Activated CD8-positive, alpha-beta memory T cell treated with anti-CD3 and anti-CD28 coated beads, Interleukin-2, amount 10 ng/mL, durations not matched to agents 7 days and 5 days (primary cell): ENCODE measurements around the gene C13orf46. TPM values are rescaled to one million over a fixed set of nuclear protein-coding genes. Genes with fewer than 3 reads are reported as not detected.

ENCODE experiments used
- ATAC-seq: fragments of 150-1000 bp; cut with Tn5 transposase; one replicate; pipeline ENCODE4 v1.10.0; 2021; ENCODE audit warnings: moderate library complexity
- CTCF ChIA-PET: fragments of 350-600 bp; sonication (Branson Sonifier 250); formaldehyde crosslinking; loops from one replicate; lab custom pipeline; 2021; ENCODE audit warnings: antibody characterized with exemption; lab: Charles Lee
- DNase-seq: peaks from one replicate; pipeline ENCODE4 v3.0.0-alpha.2; 2020
- H3K27ac Mint-ChIP-seq: one replicate; pipeline ENCODE4 v1.8.0; 2021; ENCODE audit warnings: mild to moderate bottlenecking, mixed read lengths
- H3K27me3 Mint-ChIP-seq: one replicate; pipeline ENCODE4 v1.8.0; 2021; ENCODE audit warnings: mixed read lengths
- H3K36me3 Mint-ChIP-seq: one replicate; pipeline ENCODE4 v1.8.0; 2021; ENCODE audit warnings: mild to moderate bottlenecking, mixed read lengths
- H3K4me1 Mint-ChIP-seq: one replicate; pipeline ENCODE4 v1.8.0; 2021; ENCODE audit warnings: mixed read lengths
- H3K4me3 Mint-ChIP-seq: one replicate; pipeline ENCODE4 v1.8.0; 2021; ENCODE audit warnings: mild to moderate bottlenecking, moderate library complexity, mixed read lengths
- H3K9me3 Mint-ChIP-seq: one replicate; pipeline ENCODE4 v1.8.0; 2022; ENCODE audit warnings: low read depth, mixed read lengths
- total RNA-seq, 2 experiments: library from RNA; stranded (reverse); gene quantifications; one replicate each; pipeline ENCODE4 v1.2.3, GENCODE V29; 2021

The C13orf46 gene
- total RNA-seq, 2 experiments from 2014 or later, result 0.37 to 2.3 TPM

GRCh38 chr13:113967729-113968462, 6.0 kb downstream of the C13orf46 start:
- Mint-ChIP-seq H3K4me1 (no peaks in the 10 kb centered on the region), H3K27me3 (no peaks in the 10 kb centered on the region), H3K9me3 (no peaks in the 10 kb centered on the region), H3K4me3 (no peak overlapping the region), H3K27ac (no peak overlapping the region), H3K36me3 (no peaks in the 10 kb centered on the region)
- DNase-seq (no peak), ATAC-seq (no peak)
- CTCF ChIA-PET, result no interaction called here

- Mint-ChIP-seq H3K36me3 (no peaks in the 10 kb centered on the region), H3K27me3 (no peaks in the 10 kb centered on the region), H3K4me3 (no peak overlapping the region), H3K27ac (no peak overlapping the region), H3K9me3 (no peaks in the 10 kb centered on the region), H3K4me1 (no peaks in the 10 kb centered on the region)
- DNase-seq, result no peak
- CTCF ChIA-PET, result no interaction called here
- no peak for ATAC-seq
Measured at GRCh38 chr13:113967206-113967720, 6.6 kb downstream of the C13orf46 start.

DNA sequence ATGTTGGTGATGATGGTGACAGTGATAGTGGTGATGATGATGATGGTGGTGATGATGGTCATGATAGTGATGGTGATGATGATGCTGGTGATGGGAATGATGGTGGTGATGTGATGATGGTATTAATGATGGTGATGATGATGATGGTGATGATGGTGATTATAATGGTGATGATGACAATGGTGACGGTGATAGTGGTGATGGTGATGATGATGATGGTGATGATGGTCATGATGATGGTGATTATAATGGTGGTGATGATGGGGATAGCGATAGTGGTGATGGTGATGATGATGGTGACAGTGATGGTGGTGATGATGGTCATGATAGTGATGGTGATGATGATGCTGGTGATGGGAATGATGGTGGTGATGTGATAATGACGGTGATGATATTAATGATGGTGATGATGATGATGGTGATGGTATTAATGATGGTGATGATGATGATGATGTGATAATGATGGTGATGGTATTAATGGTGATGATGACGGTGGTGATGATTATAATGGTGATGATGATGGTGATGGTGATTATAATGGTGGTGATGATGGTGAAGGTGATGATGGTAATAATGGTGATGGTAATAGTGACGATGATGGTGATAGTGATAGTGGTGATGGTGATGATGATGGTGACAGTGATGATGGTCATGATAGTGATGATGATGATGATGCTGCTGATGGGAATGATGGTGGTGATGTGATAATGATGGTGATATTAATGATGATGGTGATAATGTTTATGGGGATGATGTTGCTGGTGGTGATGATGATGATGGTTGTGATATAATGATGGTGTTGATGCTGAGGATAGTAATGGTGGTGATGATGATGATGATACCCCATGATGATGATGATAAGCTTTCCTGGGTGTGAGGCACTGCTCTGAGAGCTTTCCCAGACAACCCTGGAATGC, 7.7 kb downstream of the C13orf46 start:
- H3K4me1 Mint-ChIP-seq, result no peaks in the 10 kb centered on the region
- no peak overlapping the region for H3K27ac Mint-ChIP-seq
- H3K36me3 Mint-ChIP-seq, result no peaks in the 10 kb centered on the region
- ATAC-seq, result no peak
- DNase-seq, result no peak
- H3K4me3 Mint-ChIP-seq, result no peak overlapping the region
- CTCF ChIA-PET, result no interaction called here
- no peaks in the 10 kb centered on the region for H3K27me3 Mint-ChIP-seq
- peaks cover 4% of the 10 kb centered on the region for H3K9me3 Mint-ChIP-seq

DNA sequence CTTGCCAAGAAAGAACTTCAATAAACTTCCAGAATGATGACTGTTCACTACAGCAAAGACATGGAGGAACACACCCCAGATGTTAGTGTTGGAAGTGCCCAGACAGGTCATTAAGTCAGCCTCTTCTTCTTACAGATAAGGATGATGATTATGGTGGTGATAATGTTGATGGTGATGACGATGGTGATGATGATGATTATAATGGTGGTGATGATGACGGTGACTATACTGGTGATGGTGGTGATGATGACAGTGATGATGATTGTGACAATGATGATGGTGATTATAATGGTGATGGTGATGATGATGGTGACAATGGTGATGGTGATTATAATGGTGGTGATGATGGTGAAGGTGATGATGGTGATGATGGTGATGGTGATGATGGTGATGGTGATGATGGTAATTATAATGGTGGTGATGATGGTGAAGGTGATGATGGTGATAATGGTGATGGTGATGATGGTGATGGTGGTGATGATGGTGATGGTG, 8.4 kb downstream of the C13orf46 start:
- CTCF ChIA-PET, result no interaction called here
- DNase-seq, result no peak
- Mint-ChIP-seq H3K4me1 (no peaks in the 10 kb centered on the region), H3K9me3 (peaks cover 5% of the 10 kb centered on the region), H3K4me3 (no peak overlapping the region), H3K27me3 (no peaks in the 10 kb centered on the region), H3K36me3 (peaks cover 2% of the 10 kb centered on the region), H3K27ac (no peak overlapping the region)
- no peak for ATAC-seq

DNA sequence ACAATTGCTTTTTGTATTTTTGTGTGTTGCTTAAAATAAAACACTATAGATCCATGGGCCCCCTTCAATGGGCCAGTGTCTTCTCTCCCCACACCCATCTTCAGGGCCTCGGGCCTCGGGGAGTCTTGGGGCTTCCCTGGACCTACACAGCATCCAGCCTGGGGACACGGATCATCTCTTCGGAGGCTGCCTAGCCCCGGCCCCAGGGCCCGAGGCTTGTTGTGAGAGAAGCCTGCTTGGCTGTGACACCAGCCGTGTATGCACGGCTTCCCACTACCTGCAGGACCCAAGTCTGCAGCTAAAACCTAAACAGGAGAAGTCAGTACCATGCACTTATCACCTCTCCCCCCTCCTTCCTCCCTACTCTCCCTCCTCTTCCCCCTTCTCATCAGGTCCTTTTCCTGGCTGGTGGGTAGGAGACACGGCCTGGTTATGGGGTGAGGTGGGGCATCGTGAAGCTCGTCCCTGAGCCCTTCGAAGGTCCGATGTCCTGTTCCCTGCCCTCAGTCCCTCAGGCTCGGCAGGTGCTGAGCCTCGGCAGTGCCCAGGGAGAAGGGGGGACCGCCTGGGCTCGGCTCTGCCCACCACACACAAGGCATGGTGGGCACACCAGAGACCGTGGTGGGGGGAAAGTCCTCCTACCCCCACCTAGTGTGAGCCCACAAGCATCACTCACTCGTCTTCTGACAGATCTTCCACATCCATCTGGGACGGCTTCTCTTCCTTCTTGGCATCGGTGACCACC, 9.5 kb downstream of the C13orf46 start:
- Mint-ChIP-seq H3K4me1 (no peaks in the 10 kb centered on the region), H3K9me3 (peaks cover 12% of the 10 kb centered on the region), H3K4me3 (no peak overlapping the region), H3K27me3 (no peaks in the 10 kb centered on the region), H3K36me3 (peaks cover 7% of the 10 kb centered on the region), H3K27ac (no peak overlapping the region)
- DNase-seq, result no peak
- ATAC-seq, result no peak
- CTCF ChIA-PET, result no interaction called here

GRCh38 chr13:113963376-113963775, 10.5 kb downstream of the C13orf46 start:
- Mint-ChIP-seq H3K4me1 (no peaks in the 10 kb centered on the region), H3K4me3 (no peak overlapping the region), H3K36me3 (peaks cover 7% of the 10 kb centered on the region), H3K27ac (no peak overlapping the region), H3K9me3 (peaks cover 17% of the 10 kb centered on the region), H3K27me3 (no peaks in the 10 kb centered on the region)
- CTCF ChIA-PET, result no interaction called here
- ATAC-seq, result no peak
- no peak for DNase-seq

- Mint-ChIP-seq H3K4me3 (no peak overlapping the region), H3K9me3 (peaks cover 18% of the 10 kb centered on the region), H3K4me1 (no peaks in the 10 kb centered on the region), H3K27ac (no peak overlapping the region), H3K36me3 (peaks cover 7% of the 10 kb centered on the region), H3K27me3 (no peaks in the 10 kb centered on the region)
- CTCF ChIA-PET, result no interaction called here
- ATAC-seq, result no peak
- no peak for DNase-seq
Measured at GRCh38 chr13:113962975-113963374, 10.9 kb downstream of the C13orf46 start.

DNA sequence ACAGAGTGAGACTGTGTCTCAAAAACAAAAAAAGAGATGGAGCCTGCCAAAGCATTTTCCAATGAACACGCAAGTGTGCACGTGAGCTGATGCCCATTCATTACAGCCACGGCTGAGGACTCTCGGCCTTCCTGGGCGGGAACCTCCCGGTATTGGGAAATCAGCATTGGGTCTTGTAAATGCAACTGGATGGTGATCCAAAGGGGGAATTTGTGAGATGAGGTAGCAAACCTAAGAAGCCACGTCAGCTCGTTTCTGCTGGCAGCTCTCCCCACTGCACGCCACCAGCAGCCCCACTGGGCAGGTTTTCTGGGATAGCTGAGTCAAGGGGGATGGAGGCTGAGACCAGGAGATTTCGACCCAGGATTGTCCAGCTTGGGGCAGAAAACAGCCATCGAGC, 11.5 kb downstream of the C13orf46 start:
- H3K36me3 Mint-ChIP-seq, result peaks cover 7% of the 10 kb centered on the region
- no peak overlapping the region for H3K27ac Mint-ChIP-seq
- H3K4me3 Mint-ChIP-seq, result no peak overlapping the region
- ATAC-seq, result no peak
- H3K9me3 Mint-ChIP-seq, result peaks cover 18% of the 10 kb centered on the region
- no peaks in the 10 kb centered on the region for H3K4me1 Mint-ChIP-seq
- no peak for DNase-seq
- CTCF ChIA-PET, result no interaction called here
- no peaks in the 10 kb centered on the region for H3K27me3 Mint-ChIP-seq

GRCh38 chr13:113960276-113960948, 13.5 kb downstream of the C13orf46 start:
- CTCF ChIA-PET, result interaction anchor here (1.2 to 1.4 kb wide), 2 partner anchors 18 to 150 kb away, joined by 3 read pairs; no protein-coding TSS in a partner anchor
- H3K4me3 Mint-ChIP-seq, result no peak overlapping the region
- peaks cover 7% of the 10 kb centered on the region for H3K36me3 Mint-ChIP-seq
- no peaks in the 10 kb centered on the region for H3K4me1 Mint-ChIP-seq
- ATAC-seq (no peak), DNase-seq (no peak)
- H3K27me3 Mint-ChIP-seq, result no peaks in the 10 kb centered on the region
- no peak overlapping the region for H3K27ac Mint-ChIP-seq
- H3K9me3 Mint-ChIP-seq, result peaks cover 24% of the 10 kb centered on the region

- Mint-ChIP-seq H3K36me3 (peaks cover 7% of the 10 kb centered on the region), H3K4me3 (no peak overlapping the region), H3K27ac (no peak overlapping the region), H3K4me1 (no peaks in the 10 kb centered on the region), H3K27me3 (no peaks in the 10 kb centered on the region), H3K9me3 (peaks cover 30% of the 10 kb centered on the region)
- CTCF ChIA-PET, result interaction anchor here (1.4 kb wide), 1 partner anchor 17 kb away, joined by 3 read pairs; no protein-coding TSS in a partner anchor
- DNase-seq, result no peak
- ATAC-seq, result no peak
Measured at GRCh38 chr13:113959198-113959597, 14.7 kb downstream of the C13orf46 start.

DNA sequence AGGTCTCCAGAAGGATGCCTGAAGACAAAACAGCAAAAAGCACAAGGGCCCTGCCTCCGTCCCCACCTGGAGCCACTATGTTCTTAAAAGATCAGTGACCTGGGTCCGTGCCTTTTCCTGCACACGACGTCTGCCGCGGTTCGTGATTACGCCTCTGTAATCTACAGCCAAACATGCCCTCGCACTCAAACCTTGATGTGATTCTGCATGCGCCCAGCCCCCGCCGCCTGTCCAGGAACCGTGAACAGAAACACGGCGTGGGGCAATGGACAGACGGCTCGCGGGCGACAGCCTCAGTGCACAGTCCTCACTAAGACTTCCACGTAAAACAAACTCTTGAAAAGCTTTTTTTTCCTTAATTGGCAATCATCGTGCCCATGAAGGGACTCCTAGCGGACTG, 15.5 kb downstream of the C13orf46 start:
- Mint-ChIP-seq H3K36me3 (peaks cover 7% of the 10 kb centered on the region), H3K27me3 (no peaks in the 10 kb centered on the region), H3K27ac (no peak overlapping the region), H3K4me3 (no peak overlapping the region), H3K9me3 (peaks cover 30% of the 10 kb centered on the region), H3K4me1 (no peaks in the 10 kb centered on the region)
- CTCF ChIA-PET, result no interaction called here
- DNase-seq (no peak), ATAC-seq (no peak)

DNA sequence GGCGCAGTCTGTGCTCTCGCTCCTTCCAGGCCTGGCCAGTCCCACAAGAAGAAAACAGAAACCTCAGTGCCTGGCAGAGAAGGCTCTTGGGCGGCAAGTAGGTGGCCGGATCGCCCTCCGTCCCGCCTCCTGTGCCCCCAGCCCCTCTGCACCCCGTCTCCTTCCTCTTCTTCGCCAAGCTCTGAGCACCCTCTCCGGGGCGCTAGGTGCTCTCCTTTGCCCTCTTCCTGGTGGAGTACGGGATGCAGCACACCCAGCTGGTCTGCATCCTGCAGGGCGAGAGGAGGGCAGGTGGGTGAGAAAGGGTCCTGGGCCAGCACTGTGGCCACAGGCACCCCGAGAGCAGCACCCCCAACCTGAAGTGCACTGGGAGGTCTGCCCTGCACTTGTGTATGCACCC, 17.3 kb downstream of the C13orf46 start:
- Mint-ChIP-seq H3K36me3 (peaks cover 7% of the 10 kb centered on the region), H3K4me1 (no peaks in the 10 kb centered on the region), H3K4me3 (no peak overlapping the region), H3K27ac (no peak overlapping the region), H3K9me3 (peaks cover 27% of the 10 kb centered on the region), H3K27me3 (no peaks in the 10 kb centered on the region)
- no peak for ATAC-seq
- CTCF ChIA-PET, result no interaction called here
- no peak for DNase-seq
